HEK293 (cell line): ENCODE results near the gene ITPKB.

ENCODE experiments used
- CTCF ChIP-seq: fragments of 450-650 bp; formaldehyde crosslinking; IDR thresholded peaks from 2 replicates; pipeline ENCODE4 v1.5.1; 2016; ENCODE audit warnings: missing biosample characterization, missing genetic modification characterization
- PBX3 ChIP-seq: sonication (generic); formaldehyde crosslinking; IDR thresholded peaks from 2 replicates; pipeline ENCODE4 v1.8.1; 2022; ENCODE audit warnings: mild to moderate bottlenecking, moderate library complexity, missing genetic modification reagents
- PRDM10 ChIP-seq: fragments of 450-650 bp; formaldehyde crosslinking; IDR thresholded peaks from 2 replicates; pipeline ENCODE4 v1.5.1; 2016; ENCODE audit warnings: missing biosample characterization, missing genetic modification characterization
- YY1 ChIP-seq: fragments of 450-650 bp; formaldehyde crosslinking; IDR thresholded peaks from 2 replicates; pipeline ENCODE4 v1.5.1; 2018; ENCODE audit warnings: missing biosample characterization, missing genetic modification characterization
- ZBTB44 ChIP-seq: fragments of 450-650 bp; IDR thresholded peaks from 2 replicates; pipeline ENCODE4 v1.5.1; 2018; ENCODE audit warnings: missing biosample characterization, mild to moderate bottlenecking, missing genetic modification characterization
- ZFP3 ChIP-seq: fragments of 450-650 bp; formaldehyde crosslinking; IDR thresholded peaks from 2 replicates; pipeline ENCODE4 v1.5.1; 2016; ENCODE audit warnings: low read depth, missing biosample characterization, missing genetic modification characterization
- ZNF239 ChIP-seq: fragments of 450-650 bp; formaldehyde crosslinking; IDR thresholded peaks from 2 replicates; pipeline ENCODE4 v1.5.1; 2016; ENCODE audit warnings: missing biosample characterization, missing genetic modification characterization

GRCh38 chr1:226606311-226607267 is 132.5 kb downstream of the ITPKB start:
- TF ChIP-seq ZNF239 (tag by site-specific recombination) (no peak), CTCF (tag by site-specific recombination) (no peak), PBX3 (no peak), PRDM10 (tag by site-specific recombination) (no peak), ZFP3 (tag by site-specific recombination) (no peak), YY1 (tag by site-specific recombination) (no peak), ZBTB44 (tag by site-specific recombination) (no peak)
